MCF 10A (cell line): Measurements from ENCODE around the gene LRRIQ4. TPM values are rescaled to one million over a fixed set of nuclear protein-coding genes. Genes with fewer than 3 reads are reported as not detected.

ENCODE experiments used
- BruUV-seq: library from RNA; stranded (reverse); fragments of 400-500 nt; replicated peaks from 2 replicates; lab custom pipeline; 2021; lab: Mats Ljungman, UMichigan
- CTCF ChIA-PET: fragments of 300-600 bp; sonication (Branson Sonifier 250); formaldehyde crosslinking; extraction: SDS; loops from one replicate; lab custom pipeline; 2021; ENCODE audit warnings: antibody characterized with exemption, inconsistent platforms; lab: Yijun Ruan, JAX
- POLR2A ChIA-PET: fragments of 300-600, 350-650 bp; sonication (Branson Sonifier 250); formaldehyde crosslinking; extraction: SDS; loops from one replicate; lab custom pipeline; 2020; ENCODE audit warnings: antibody characterized with exemption, inconsistent platforms; lab: Yijun Ruan, JAX
- DNase-seq: peaks from one replicate; pipeline ENCODE4 v3.0.0-alpha.2; 2018; ENCODE audit not compliant: unreplicated experiment
- H3K27ac Mint-ChIP-seq: one replicate; pipeline ENCODE4 v1.8.0; 2022; ENCODE audit warnings: mild to moderate bottlenecking, low read depth, mixed read lengths; ENCODE audit not compliant: unreplicated experiment
- H3K27me3 Mint-ChIP-seq: one replicate; pipeline ENCODE4 v1.8.0; 2022; ENCODE audit warnings: mixed read lengths; ENCODE audit not compliant: insufficient read depth, unreplicated experiment
- H3K36me3 Mint-ChIP-seq: one replicate; pipeline ENCODE4 v1.8.0; 2022; ENCODE audit warnings: mild to moderate bottlenecking, moderate library complexity, mixed read lengths; ENCODE audit not compliant: insufficient read depth, unreplicated experiment
- H3K4me1 Mint-ChIP-seq: one replicate; pipeline ENCODE4 v1.8.0; 2022; ENCODE audit warnings: mixed read lengths; ENCODE audit not compliant: insufficient read depth, unreplicated experiment
- H3K4me3 Mint-ChIP-seq: one replicate; pipeline ENCODE4 v1.8.0; 2022; ENCODE audit warnings: mild to moderate bottlenecking, moderate library complexity, mixed read lengths; ENCODE audit not compliant: unreplicated experiment
- H3K9me3 Mint-ChIP-seq: one replicate; pipeline ENCODE4 v1.8.0; 2022; ENCODE audit warnings: mixed read lengths; ENCODE audit not compliant: unreplicated experiment
- intact Hi-C: fragments of 100-400 bp; cut with micrococcal nuclease; formaldehyde crosslinking; loops from 2 replicates; pipeline ENCODE4 v1.14.1; 2022
- total RNA-seq: library from RNA; stranded (reverse); gene quantifications from 2 replicates; pipeline ENCODE4 v1.2.3, GENCODE V29; 2022
- TF ChIP-seq, protein P1 (sequence below): fragments of 200-600 bp; IDR thresholded peaks from one replicate; pipeline ENCODE4 v1.8.0; 2022; ENCODE audit warnings: antibody characterized with exemption, mild to moderate bottlenecking; ENCODE audit not compliant: unreplicated experiment

The LRRIQ4 gene
- total RNA-seq, 1 experiment from 2014 or later, result not detected

DNA sequence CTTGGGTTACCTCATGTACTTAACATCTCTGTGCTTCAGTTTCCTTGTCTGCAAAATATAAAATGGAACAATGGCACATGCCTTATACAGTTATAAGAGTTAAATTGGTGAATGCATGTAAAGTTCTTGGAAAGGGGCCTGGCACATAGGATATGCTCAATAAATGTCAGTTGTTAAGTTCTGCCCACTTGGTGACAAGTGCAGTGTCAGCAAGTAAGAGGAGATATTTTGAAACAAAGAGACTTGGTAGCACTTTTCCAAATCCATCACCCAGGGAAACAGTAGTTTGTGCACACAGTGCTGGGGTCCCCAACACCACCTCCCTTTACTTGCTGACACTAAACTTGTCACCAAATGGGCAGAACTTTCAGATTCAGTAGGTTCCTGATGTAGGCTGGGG lies 37.9 kb downstream of the LRRIQ4 start:
- no TSS peak for BruUV-seq
- POLR2A ChIA-PET, result interaction anchor here (0.6 kb wide), 1 partner anchor 104 kb away, joined by 3 read pairs; no protein-coding TSS in a partner anchor

DNA sequence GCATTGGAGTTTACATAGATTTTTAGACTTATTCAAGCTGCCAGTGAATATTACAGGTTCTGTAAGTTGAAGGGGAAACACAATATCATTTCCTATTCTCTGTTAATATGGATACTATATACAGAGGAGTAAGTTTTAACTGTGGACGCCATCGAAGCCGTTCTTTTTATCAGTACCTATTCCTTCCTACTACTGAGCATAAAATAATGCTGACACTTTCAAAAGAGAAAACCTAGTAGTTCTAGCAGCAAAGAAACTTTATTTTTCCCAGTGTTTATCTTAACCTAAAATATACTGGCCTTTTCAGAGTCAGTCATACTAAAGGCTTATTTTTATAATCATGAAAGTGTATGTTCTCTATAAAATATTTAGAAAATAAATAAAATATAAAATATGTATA lies 42.8 kb downstream of the LRRIQ4 start:
- Mint-ChIP-seq H3K27ac (no peak overlapping the region), H3K4me1 (no peaks in the 10 kb centered on the region), H3K27me3 (peaks cover 23% of the 10 kb centered on the region), H3K4me3 (no peak overlapping the region), H3K36me3 (peaks cover 6% of the 10 kb centered on the region), H3K9me3 (no peaks in the 10 kb centered on the region)
- ChIA-PET CTCF (interaction anchor here (0.7 kb wide), 2 partner anchors 27 to 55 kb away, joined by 3 read pairs; no protein-coding TSS in a partner anchor), POLR2A (no interaction called here)
- TF ChIP-seq, protein P1, sequence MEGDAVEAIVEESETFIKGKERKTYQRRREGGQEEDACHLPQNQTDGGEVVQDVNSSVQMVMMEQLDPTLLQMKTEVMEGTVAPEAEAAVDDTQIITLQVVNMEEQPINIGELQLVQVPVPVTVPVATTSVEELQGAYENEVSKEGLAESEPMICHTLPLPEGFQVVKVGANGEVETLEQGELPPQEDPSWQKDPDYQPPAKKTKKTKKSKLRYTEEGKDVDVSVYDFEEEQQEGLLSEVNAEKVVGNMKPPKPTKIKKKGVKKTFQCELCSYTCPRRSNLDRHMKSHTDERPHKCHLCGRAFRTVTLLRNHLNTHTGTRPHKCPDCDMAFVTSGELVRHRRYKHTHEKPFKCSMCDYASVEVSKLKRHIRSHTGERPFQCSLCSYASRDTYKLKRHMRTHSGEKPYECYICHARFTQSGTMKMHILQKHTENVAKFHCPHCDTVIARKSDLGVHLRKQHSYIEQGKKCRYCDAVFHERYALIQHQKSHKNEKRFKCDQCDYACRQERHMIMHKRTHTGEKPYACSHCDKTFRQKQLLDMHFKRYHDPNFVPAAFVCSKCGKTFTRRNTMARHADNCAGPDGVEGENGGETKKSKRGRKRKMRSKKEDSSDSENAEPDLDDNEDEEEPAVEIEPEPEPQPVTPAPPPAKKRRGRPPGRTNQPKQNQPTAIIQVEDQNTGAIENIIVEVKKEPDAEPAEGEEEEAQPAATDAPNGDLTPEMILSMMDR, result no peak
- DNase-seq, result no peak
- BruUV-seq, result no TSS peak
- intact Hi-C loops, result no loop called here

More for the DNA sequence above, 37.9 kb downstream of the LRRIQ4 start:
- Mint-ChIP-seq H3K4me1 (peaks cover 5% of the 10 kb centered on the region), H3K4me3 (no peak overlapping the region), H3K27ac (no peak overlapping the region), H3K9me3 (no peaks in the 10 kb centered on the region), H3K27me3 (peaks cover 13% of the 10 kb centered on the region), H3K36me3 (peaks cover 6% of the 10 kb centered on the region)
- no peak for DNase-seq
- TF ChIP-seq, protein P1, result no peak
- intact Hi-C loops, result no loop called here
- CTCF ChIA-PET, result interaction anchor here (0.6 kb wide), 2 partner anchors 15 to 44 kb away, joined by 3 to 4 read pairs; no protein-coding TSS in a partner anchor

DNA sequence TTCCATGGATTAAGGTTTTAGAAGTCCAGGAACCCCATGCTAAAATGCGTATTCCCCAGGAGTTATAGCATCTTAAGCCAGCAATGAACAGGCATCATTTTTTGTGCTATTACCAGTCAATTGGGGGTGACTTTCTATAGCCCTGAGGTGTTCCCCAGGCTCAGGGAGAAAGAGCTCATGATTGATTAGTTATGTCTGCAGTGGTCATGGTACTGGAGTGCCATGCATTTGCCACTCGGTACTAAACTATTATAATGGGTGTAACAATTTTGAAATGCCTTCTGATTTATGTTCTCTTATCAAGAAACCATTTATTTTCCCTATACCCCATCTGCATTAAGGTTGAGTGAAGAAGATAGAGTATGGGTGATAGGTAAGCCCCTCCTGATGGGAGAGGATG lies 45.1 kb downstream of the LRRIQ4 start:
- H3K27ac Mint-ChIP-seq, result no peak overlapping the region
- H3K27me3 Mint-ChIP-seq, result peaks cover 23% of the 10 kb centered on the region
- POLR2A ChIA-PET, result no interaction called here
- no peaks in the 10 kb centered on the region for H3K9me3 Mint-ChIP-seq
- no peak for DNase-seq
- TF ChIP-seq, protein P1, result no peak
- no peaks in the 10 kb centered on the region for H3K4me1 Mint-ChIP-seq
- H3K4me3 Mint-ChIP-seq, result no peak overlapping the region
- BruUV-seq, result no TSS peak
- peaks cover 6% of the 10 kb centered on the region for H3K36me3 Mint-ChIP-seq
- CTCF ChIA-PET, result interaction anchor here (0.8 to 1.1 kb wide), 2 partner anchors 245 to 955 kb away, joined by 3 read pairs; no protein-coding TSS in a partner anchor
- intact Hi-C loops, result no loop called here

DNA sequence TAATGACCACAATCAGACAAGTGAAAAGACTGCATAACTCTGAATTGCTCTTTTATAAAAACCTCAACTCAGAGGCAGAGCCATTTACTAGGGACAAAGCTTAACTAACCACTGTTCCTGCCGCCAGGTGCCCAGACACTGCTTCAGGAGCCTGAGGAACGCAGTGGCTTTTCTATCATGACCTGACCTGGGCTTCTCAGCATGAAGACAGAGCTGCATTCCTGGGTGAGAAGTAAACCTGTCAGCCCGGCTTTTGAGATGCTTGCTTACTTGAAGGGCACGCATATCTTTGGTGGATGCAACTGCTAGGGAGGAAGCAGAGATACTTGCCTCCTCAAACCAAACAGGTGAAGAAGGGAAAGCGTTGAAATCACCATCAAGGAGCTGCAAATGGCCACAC lies 49.2 kb downstream of the LRRIQ4 start:
- POLR2A ChIA-PET, result no interaction called here
- H3K4me1 Mint-ChIP-seq, result no peaks in the 10 kb centered on the region

More for the DNA sequence above, 49.2 kb downstream of the LRRIQ4 start:
- no peak for DNase-seq
- TF ChIP-seq, protein P1, result no peak
- Mint-ChIP-seq H3K36me3 (no peaks in the 10 kb centered on the region), H3K27me3 (peaks cover 2% of the 10 kb centered on the region), H3K27ac (no peak overlapping the region), H3K9me3 (no peaks in the 10 kb centered on the region), H3K4me3 (no peak overlapping the region)
- BruUV-seq, result no TSS peak
- CTCF ChIA-PET, result interaction anchor here (0.5 to 2.4 kb wide), 7 partner anchors 90 to 548 kb away, joined by 3 to 7 read pairs (median 4); partner anchors contain the start of gene SEC62
- intact Hi-C loops, result loop anchor here (5.0 kb wide), 2 partner anchors 175 to 550 kb away; partner anchors contain the start of gene GPR160
